Mucosa of descending colon (tissue), 3 donors: ENCODE results near the gene EPB41L1. TPM values are rescaled to one million over a fixed set of nuclear protein-coding genes. Genes with fewer than 3 reads are reported as not detected.

Experiments used
- ATAC-seq: fragments of 200-7000 bp; cut with Tn5 transposase; one replicate; pipeline ENCODE4 v1.9.1; 2020; ENCODE audit warnings: mild to moderate bottlenecking, moderate library complexity
- DNase-seq, 3 donors: peaks; one replicate each; pipeline ENCODE4 v3.0.0-alpha.2; 2020
- H3K36me3 ChIP-seq: fragments of 200-600 bp; one replicate; pipeline ENCODE4 v1.8.0; 2021; ENCODE audit warnings: low read depth, mild to moderate bottlenecking
- H3K4me1 ChIP-seq: fragments of 200-600 bp; one replicate; pipeline ENCODE4 v1.8.0; 2021; ENCODE audit warnings: low read depth, mild to moderate bottlenecking
- H3K4me3 ChIP-seq: fragments of 200-600 bp; one replicate; pipeline ENCODE4 v1.8.0; 2021; ENCODE audit warnings: mild to moderate bottlenecking
- H3K9me3 ChIP-seq: fragments of 200-600 bp; one replicate; pipeline ENCODE4 v1.8.0; 2021; ENCODE audit warnings: mild to moderate bottlenecking
- CTCF ChIP-seq: fragments of 200-600 bp; IDR thresholded peaks from one replicate; pipeline ENCODE4 v1.8.0; 2022; ENCODE audit warnings: antibody characterized with exemption, mild to moderate bottlenecking
- intact Hi-C, 2 donors: fragments of 100-400 bp; cut with DNase I in 1 of 2; cut with micrococcal nuclease in 1 of 2; formaldehyde crosslinking; loops; one replicate each; pipeline versions ENCODE4 v1.11.0 to v1.11.1; 2022; cut with DNase I, micrococcal nuclease
- total RNA-seq, 3 donors: library from RNA; stranded (reverse); fragmentation: NEBNext Ultra II Directional in 2 of 3; extraction: Animal tissue kit (Norgen Biotek cat#: 25700) in 2 of 3; gene quantifications; one replicate each; pipeline versions ENCODE4 v1.2.1 to v1.2.4, GENCODE V29; 2021 to 2023
- donor health status: DM: no; HTN: no; CAD: no; lungs with moderate emphysema.
- donor health status: DM: no; HTN: no; CAD: no.
- donor health status: DM: no; HTN: yes; CAD: no.

The EPB41L1 gene
- total RNA-seq, 3 donors from 2014 or later, result 41.0 to 95.3 (median 71.7) TPM

- intact Hi-C loops, result no loop called here
- H3K9me3 ChIP-seq, result no peaks in the 10 kb centered on the region
- H3K36me3 ChIP-seq, result no peaks in the 10 kb centered on the region
- H3K4me1 ChIP-seq, result no peaks in the 10 kb centered on the region
- DNase-seq, result no peak
- H3K4me3 ChIP-seq, result no peak overlapping the region
- no peak for TF ChIP-seq CTCF
- no peak for ATAC-seq
Observed at GRCh38 chr20:36274181-36274841, 119.8 kb downstream of the EPB41L1 start.

GRCh38 chr20:36275011-36275410 is 120.5 kb downstream of the EPB41L1 start:
- no peak for ATAC-seq
- TF ChIP-seq CTCF, result no peak

DNA sequence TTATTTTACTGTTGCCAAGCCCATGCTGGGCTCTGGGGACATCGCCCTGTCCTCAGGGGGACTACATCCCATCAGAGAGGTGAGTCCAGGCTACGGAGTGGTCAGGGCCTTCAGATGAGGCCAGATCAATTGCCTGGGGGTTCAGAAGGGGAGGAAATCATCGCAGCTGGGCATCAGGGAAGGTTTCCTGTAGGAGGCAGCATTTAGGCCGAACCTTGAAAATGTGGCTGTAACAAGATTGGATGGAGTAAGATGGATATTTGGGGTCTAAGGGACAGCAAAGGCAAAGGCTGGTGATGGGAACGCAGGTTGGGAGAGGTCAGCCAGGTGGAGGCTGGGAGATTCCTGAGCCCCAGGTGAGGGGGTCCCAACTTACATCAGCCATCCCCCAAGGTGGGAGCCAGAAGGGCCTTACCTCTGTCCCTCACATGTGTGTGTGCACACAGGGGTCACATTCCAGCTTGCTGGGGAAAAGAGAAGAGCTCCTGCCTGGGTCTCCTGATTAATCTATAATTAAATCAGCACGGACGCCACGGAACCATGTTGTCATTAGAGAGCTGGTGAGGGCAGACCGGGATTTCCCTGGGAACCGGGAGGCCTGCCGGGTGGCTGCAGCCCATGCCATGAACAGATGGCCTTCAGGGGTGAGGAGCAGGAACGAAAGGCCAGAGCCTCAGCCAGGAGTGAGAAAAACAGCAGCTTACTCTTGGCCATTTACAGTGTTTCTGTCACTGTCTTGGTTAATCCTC is 121.1 kb downstream of the EPB41L1 start:
- ATAC-seq, result no peak
- TF ChIP-seq CTCF, result no peak
- intact Hi-C loops, result no loop called here
- Histone ChIP-seq H3K4me1 (no peaks in the 10 kb centered on the region), H3K4me3 (no peak overlapping the region), H3K9me3 (no peaks in the 10 kb centered on the region), H3K36me3 (no peaks in the 10 kb centered on the region)
- DNase-seq, result no peak

More at GRCh38 chr20:36275011-36275410, 120.5 kb downstream of the EPB41L1 start:
- Histone ChIP-seq H3K36me3 (no peaks in the 10 kb centered on the region), H3K4me1 (no peaks in the 10 kb centered on the region), H3K9me3 (no peaks in the 10 kb centered on the region), H3K4me3 (no peak overlapping the region)
- no peak for DNase-seq
- intact Hi-C loops, result no loop called here

GRCh38 chr20:36277546-36277945 is 123.0 kb downstream of the EPB41L1 start:
- no peak overlapping the region for H3K4me3 ChIP-seq
- no peak for DNase-seq
- ATAC-seq, result no peak
- H3K9me3 ChIP-seq, result no peaks in the 10 kb centered on the region
- H3K4me1 ChIP-seq, result no peaks in the 10 kb centered on the region
- no peak for TF ChIP-seq CTCF
- intact Hi-C loops, result no loop called here
- H3K36me3 ChIP-seq, result no peaks in the 10 kb centered on the region

DNA sequence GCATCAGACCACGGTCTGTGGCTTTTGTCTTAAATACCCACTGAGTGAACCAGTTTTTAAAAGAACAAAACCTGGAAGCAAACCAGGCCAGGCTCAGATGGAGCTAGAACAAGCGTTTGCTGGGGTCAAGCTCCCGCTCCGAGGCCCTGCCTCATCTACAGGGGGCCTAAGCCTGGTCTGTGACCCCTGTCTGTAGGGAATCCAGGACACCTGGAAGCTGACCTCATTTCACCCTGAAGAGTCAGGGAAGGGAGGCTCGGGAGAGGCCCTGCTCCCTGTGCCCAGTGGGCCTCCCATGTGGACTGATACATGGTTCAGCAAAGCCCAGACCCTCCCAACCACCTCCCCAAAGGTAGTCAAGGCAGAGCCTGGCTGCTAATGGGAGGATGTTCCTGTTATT is 124.8 kb downstream of the EPB41L1 start:
- H3K4me1 ChIP-seq, result no peaks in the 10 kb centered on the region
- ATAC-seq (no peak), DNase-seq (no peak)
- no peaks in the 10 kb centered on the region for H3K36me3 ChIP-seq
- H3K4me3 ChIP-seq, result no peak overlapping the region
- no peak for TF ChIP-seq CTCF
- H3K9me3 ChIP-seq, result no peaks in the 10 kb centered on the region
- intact Hi-C loops, result no loop called here
